Endothelial cell (in vitro differentiated cells): ENCODE results near the gene ZNF280A. TPM values are rescaled to one million over a fixed set of nuclear protein-coding genes. Genes with fewer than 3 reads are reported as not detected.
"Not testable (repeated sequence)": the region's sequence is repeated elsewhere in the genome, so short reads cannot be mapped to it uniquely, and the experiment has no call there.

Source experiments
- DNase-seq: peaks from one replicate; pipeline ENCODE4 v3.0.0; 2021; ENCODE audit warnings: low spot score
- H3K27ac Mint-ChIP-seq: one replicate; pipeline ENCODE4 v1.8.0; 2021; ENCODE audit warnings: mixed read lengths, inconsistent platforms; ENCODE audit not compliant: unreplicated experiment
- H3K27me3 Mint-ChIP-seq: one replicate; pipeline ENCODE4 v1.8.0; 2021; ENCODE audit warnings: mild to moderate bottlenecking, moderate library complexity, mixed read lengths, inconsistent platforms; ENCODE audit not compliant: unreplicated experiment
- H3K36me3 Mint-ChIP-seq: one replicate; pipeline ENCODE4 v1.8.0; 2021; ENCODE audit warnings: mild to moderate bottlenecking, low read depth, mixed read lengths, inconsistent platforms; ENCODE audit not compliant: unreplicated experiment
- H3K4me1 Mint-ChIP-seq: one replicate; pipeline ENCODE4 v1.8.0; 2021; ENCODE audit warnings: mild to moderate bottlenecking, mixed read lengths, inconsistent platforms; ENCODE audit not compliant: unreplicated experiment
- H3K4me3 Mint-ChIP-seq: one replicate; pipeline ENCODE4 v1.8.0; 2021; ENCODE audit warnings: mild to moderate bottlenecking, mixed read lengths, inconsistent platforms; ENCODE audit not compliant: unreplicated experiment
- H3K9me3 Mint-ChIP-seq: one replicate; pipeline ENCODE4 v1.8.0; 2021; ENCODE audit warnings: mixed read lengths, inconsistent platforms; ENCODE audit not compliant: unreplicated experiment
- CTCF ChIP-seq: fragments of 200-600 bp; sonication (generic); IDR thresholded peaks from one replicate; pipeline ENCODE4 v1.5.0; 2021; ENCODE audit warnings: antibody characterized with exemption; ENCODE audit not compliant: unreplicated experiment
- total RNA-seq: library from RNA; stranded (reverse); fragmentation: NEBNext Ultra II Directional; extraction: Animal tissue kit (Norgen Biotek cat#: 25700); gene quantifications from one replicate; pipeline ENCODE4 v1.2.1, GENCODE V29; 2021; ENCODE audit not compliant: unreplicated experiment

The ZNF280A gene
- total RNA-seq, 1 donor from 2014 or later, result 0.51 TPM

DNA sequence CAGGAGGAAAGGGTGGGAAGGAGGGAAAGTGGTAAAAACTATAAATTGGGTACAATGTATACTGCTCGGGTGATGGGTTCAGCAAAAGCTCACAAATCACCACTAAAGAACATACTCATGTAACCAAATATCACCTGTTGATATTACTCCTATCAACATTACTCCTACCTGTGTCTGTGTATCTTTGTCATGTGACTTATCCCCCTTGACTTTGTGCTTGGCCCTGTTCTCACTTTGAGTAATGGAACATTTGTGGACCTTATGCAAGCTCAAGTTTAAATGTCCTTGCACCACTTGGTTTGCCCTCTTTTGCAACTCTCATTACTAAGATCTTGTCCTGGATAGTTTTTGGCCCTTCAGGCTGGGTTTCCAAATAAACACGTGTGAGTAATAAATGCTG is 50.5 kb downstream of the ZNF280A start:
- TF ChIP-seq CTCF, result no peak
- DNase-seq, result no peak
- no peaks in the 10 kb centered on the region for H3K36me3 Mint-ChIP-seq
- no peaks in the 10 kb centered on the region for H3K9me3 Mint-ChIP-seq
- no peak overlapping the region for H3K27ac Mint-ChIP-seq
- no peak overlapping the region for H3K4me3 Mint-ChIP-seq
- no peaks in the 10 kb centered on the region for H3K27me3 Mint-ChIP-seq
- H3K4me1 Mint-ChIP-seq, result no peaks in the 10 kb centered on the region

GRCh38 chr22:22468794-22469469 is 51.1 kb downstream of the ZNF280A start:
- not testable (repeated sequence) for H3K4me3 Mint-ChIP-seq, H3K9me3 Mint-ChIP-seq, DNase-seq, H3K27me3 Mint-ChIP-seq, H3K4me1 Mint-ChIP-seq, H3K27ac Mint-ChIP-seq, H3K36me3 Mint-ChIP-seq

GRCh38 chr22:22467112-22467511 is 53.0 kb downstream of the ZNF280A start:
- no peak for TF ChIP-seq CTCF
- peaks cover 3% of the 10 kb centered on the region for H3K27me3 Mint-ChIP-seq
- no peak overlapping the region for H3K27ac Mint-ChIP-seq
- no peaks in the 10 kb centered on the region for H3K9me3 Mint-ChIP-seq
- H3K4me1 Mint-ChIP-seq, result no peaks in the 10 kb centered on the region
- H3K36me3 Mint-ChIP-seq, result no peaks in the 10 kb centered on the region
- no peak overlapping the region for H3K4me3 Mint-ChIP-seq
- DNase-seq, result no peak

DNA sequence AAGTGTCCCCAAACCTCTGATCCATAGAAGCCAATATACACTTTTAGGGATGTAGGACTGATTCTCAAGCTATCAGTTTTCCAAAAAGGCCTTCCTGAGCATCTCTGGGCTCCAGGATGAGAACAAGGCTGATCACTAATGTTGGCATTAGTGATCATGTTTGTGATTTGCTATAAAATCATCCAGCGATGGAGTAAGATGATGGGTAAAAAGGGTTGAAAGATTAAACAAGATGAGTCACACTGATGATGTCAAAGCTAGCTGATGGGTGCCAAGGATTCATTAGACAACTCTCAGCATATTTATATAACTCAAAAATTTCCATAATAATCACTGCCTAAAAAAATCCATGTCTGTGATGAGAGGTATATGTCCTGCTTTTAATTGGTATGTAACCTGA is 54.3 kb downstream of the ZNF280A start:
- no peak for DNase-seq
- no peak for TF ChIP-seq CTCF
- Mint-ChIP-seq H3K9me3 (no peaks in the 10 kb centered on the region), H3K4me3 (no peak overlapping the region), H3K36me3 (no peaks in the 10 kb centered on the region), H3K27me3 (peaks cover 3% of the 10 kb centered on the region), H3K4me1 (no peaks in the 10 kb centered on the region), H3K27ac (no peak overlapping the region)

GRCh38 chr22:22465094-22465602 is 54.9 kb downstream of the ZNF280A start:
- Mint-ChIP-seq H3K27ac (no peak overlapping the region), H3K36me3 (no peaks in the 10 kb centered on the region)

More at GRCh38 chr22:22465094-22465602, 54.9 kb downstream of the ZNF280A start:
- no peaks in the 10 kb centered on the region for H3K4me1 Mint-ChIP-seq
- TF ChIP-seq CTCF, result no peak
- no peak overlapping the region for H3K4me3 Mint-ChIP-seq
- peaks cover 3% of the 10 kb centered on the region for H3K27me3 Mint-ChIP-seq
- H3K9me3 Mint-ChIP-seq, result no peaks in the 10 kb centered on the region
- DNase-seq, result no peak
